SKM-1 (cell line): ENCODE data around the gene BIRC7.

Source experiments
- DNase-seq: peaks from one replicate; lab custom pipeline; 2025; ENCODE audit not compliant: unreplicated experiment; lab: John Stamatoyannopoulos, UW

The BIRC7 gene

DNA sequence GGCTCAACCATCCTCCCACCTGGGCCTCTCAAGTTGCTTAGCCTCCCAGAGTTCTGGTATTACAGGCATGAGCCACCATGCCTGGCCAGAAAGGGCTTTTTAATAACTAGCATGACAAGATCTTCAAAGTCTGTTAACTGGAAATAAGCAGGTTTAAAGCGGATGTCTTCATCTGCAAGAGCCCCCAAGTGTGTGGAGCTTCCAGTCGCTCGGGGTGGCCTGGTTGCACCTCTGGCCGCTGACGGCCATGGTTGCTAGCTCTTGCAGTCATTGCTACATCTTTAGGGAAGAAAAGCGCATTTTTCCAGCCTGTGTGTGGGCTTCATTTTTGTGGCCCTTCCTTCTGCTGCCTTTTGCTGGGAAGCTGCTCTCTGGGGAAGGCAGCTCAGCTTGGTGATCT lies 44.7 kb downstream of the BIRC7 start:
- DNase-seq, result no peak

DNA sequence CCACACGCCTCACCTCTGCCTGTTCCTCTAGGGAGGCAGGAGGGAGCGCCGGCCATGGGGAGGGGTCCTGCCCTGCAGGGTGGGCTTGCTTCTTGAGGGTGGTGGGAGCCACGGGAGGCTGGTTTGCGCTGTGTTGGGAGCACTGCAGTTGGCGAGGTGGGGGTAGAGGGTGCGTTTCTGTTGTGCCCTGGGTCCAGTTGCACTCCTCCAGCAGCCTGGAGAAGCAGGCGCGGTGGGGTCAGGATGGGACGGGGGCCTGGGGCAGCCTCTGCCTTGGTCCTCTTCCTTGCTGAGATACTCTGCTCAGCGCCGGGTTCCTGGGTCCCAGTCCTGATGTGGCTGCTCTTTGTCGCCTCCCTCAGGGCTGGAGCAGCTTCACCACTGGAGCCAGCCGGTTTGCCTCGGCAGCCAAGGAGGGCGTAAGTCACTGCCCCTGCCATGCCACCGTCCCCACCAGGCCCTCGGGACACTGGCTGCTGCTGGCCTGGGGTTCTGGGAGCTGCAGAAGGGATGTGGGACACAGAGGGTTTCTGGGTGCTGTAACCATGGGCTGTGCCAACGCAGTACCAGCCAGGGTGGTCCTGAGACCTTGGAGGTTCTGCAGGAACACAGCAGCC lies 45.3 kb downstream of the BIRC7 start:
- no peak for DNase-seq

DNA sequence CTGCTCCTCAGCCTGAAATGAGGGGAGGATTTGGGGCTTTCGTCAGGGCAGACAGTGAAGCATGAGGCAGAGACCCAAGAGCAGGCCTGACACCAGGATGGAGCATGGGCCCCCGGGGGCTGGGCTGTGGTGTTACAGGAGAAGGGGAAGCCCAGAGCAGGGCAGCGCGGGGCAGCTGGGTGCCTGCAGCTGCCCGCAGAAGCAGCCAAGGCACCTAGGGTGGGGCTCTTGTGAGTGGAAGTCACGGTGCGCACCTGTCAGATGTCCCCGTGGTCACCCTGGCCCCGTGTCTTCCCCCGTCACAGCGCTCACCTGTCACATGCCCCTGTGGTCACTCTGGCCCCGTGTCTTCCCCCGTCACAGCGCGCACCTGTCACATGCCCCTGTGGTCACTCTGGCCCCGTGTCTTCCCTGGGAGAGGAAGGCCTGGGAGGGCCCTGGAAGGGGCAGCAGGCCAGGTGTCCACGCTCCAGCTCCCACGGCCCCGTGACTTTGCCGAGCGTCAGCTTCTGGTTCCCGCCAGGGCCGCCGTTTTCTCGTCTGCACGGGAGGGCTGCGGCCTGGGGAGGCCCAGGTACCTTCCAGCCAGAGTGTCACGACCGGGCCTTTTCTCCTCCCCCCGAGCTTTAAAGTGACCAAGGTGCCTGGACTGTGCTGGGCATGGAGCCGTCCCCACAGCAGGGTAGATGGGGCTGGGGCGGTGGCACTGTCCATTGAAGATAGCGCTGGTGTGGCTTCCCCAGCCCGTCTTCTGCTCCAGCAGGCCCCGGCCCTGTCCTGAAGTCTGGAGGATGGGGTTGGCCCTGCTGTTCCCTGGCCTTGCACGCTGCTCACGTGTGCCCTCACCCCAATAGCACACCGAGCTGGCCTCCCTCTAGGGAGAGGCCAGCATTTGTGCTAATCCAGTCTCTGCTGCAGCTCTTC lies 46.3 kb downstream of the BIRC7 start:
- no peak for DNase-seq

DNA sequence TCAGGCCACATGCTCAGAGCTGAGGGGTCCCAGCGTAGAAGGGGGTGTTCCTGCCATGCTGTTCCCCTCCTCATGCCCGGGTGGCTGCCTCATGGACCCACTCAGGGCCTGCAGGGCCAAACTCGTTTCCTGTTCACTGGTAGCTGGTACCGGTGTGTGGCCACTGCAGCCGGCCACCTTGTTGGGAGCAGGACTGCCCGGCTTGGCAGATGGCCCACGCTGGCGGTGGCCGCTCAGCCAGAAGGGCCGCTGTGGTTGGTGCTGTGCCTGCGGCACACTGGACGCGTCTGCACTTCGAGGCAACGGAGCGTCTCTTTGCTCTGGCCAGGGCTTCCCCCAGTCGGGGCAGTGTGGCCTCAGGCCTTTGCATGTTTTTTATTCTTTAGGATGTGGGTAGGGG lies 47.2 kb downstream of the BIRC7 start:
- no peak for DNase-seq

DNA sequence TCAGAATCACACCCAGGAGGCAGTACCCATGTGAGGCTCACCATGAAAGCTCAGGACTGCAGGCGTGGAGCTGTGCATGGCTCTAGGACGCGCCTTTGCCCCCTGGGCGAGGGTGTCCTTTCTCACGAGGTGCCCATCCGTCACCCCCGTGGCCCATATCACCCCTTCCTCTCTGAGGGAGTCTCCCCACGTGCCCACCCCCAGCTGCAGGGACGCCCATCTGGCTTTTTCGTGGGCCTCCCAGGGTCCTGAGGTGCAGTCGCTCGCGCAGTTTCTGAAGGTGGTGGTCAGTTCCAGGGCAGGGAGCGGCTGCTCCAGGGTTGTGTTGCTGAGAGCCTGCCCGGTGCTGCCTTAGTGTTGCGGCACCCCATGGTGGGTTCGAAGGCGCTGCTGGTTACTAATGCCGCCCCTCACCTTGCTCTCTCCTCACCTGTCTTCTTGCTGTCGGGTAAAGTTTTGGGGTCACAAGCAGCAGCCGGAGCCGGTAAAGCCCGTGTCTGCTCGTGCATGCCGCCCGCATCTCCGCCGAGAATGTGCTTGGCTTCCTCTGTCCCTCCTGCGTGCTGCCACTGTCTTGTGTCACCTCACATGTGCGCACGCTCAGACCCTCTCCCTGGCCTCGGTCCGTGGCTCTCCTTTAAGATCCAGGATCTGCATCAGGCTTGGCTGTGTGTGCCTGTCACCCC lies 47.8 kb downstream of the BIRC7 start:
- DNase-seq, result no peak

DNA sequence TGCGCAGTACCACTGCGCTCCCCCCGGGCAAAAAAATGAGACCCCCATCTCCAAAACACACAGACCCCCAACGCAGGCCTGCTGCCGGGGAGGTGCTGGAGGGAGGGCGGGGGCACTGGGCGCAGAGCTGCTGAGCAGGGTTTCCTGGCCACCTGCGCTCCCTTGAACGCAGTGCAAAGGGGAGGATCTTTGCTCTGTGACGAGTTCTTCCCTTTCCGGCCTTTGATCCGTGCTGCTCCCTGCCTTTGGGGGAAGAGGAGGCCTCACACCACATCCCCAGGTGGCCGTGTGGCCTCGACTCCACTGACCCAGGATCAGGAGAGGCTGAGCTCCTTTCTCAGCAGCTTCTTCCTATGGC lies 48.4 kb downstream of the BIRC7 start:
- DNase-seq, result no peak

DNA sequence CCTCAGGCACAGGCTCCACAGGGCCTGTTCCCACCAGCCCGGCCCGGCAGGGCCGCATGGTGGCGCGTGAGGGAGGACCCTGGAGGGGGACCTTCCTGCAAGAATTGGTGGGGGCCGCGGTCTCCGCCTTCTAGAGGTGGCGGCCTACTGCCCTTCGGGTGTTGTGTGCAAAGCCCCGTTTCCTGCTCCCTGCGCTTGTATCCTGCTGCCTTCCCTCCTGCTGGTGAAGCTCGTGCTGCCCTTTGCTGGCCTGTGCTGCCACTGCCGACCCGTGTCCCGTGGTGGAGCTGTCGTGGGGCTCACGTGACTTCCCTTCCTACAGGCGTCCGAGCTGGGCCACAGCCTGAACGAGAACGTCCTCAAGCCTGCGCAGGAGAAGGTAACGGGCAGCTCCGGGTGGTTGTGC lies 48.8 kb downstream of the BIRC7 start:
- no peak for DNase-seq

DNA sequence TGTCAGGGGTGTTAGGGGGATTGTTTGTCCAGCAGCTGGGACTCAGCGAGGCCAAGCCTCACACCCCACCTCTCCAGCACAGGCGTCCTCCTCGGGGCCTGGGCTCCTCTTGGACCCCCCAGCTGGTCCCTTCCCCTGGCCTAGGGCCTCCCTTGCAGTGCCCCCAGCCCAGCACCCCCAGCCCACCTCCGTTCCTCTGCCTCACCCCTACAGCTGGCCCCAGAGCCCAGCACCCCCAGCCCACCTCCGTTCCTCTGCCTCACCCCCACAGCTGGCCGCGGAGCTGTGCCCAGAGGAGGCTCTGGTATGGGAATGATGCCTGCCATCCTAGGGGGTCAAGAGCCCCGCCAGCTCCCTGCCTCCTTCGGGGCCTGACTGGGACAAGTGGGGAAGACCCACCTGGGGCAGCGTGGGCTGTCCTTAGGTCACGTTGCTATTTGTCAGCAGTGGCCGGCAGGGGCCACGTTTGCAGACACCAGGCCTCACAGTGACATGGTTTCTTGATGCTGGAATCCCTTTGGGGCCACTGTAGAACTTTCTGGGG lies 49.3 kb downstream of the BIRC7 start:
- DNase-seq, result no peak

DNA sequence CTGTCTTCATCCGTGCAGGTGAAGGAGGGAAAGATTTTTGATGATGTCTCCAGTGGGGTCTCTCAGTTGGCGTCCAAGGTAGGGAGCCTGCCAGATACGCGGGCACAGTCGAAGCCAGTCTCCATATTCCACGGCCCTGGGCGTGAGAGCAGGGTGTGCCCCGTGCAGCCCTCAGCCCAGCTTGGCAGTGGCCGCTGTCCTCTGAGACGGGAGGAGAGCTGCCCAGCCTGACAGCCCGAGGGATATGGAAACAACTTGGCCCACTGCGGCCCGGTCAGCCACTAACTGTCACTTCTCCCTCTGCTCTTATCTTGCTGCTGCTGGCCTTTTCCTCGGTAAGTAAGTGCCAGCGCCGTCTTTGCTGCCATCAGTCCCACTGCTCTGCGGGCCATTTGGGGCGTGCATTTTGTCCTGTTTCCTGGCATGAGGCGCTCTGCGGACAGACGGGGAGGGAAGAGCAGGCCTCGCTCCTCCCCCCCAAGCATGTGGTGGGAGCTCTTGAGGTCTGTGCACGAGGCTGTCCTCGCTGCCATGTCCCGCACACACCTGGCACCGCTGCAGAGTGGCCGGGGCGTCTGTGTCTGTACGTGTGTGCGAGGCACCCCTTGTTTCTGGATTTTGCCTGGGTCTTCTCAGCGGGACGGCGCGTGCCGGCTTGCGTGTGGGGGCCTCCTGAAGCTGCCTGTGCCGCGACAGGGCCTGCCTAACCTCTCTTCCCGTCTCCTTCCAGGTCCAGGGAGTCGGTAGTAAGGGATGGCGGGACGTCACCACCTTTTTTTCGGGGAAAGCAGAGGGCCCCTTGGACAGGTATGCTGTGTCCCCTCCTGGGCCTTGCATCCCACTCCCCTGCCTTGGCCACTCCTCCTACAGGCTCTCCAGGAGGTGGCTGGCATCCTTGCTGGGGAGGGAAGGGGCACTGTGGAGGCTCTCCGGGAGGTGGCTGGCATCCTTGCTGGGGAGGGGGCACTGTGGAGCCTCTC lies 50.2 kb downstream of the BIRC7 start:
- DNase-seq, result no peak

DNA sequence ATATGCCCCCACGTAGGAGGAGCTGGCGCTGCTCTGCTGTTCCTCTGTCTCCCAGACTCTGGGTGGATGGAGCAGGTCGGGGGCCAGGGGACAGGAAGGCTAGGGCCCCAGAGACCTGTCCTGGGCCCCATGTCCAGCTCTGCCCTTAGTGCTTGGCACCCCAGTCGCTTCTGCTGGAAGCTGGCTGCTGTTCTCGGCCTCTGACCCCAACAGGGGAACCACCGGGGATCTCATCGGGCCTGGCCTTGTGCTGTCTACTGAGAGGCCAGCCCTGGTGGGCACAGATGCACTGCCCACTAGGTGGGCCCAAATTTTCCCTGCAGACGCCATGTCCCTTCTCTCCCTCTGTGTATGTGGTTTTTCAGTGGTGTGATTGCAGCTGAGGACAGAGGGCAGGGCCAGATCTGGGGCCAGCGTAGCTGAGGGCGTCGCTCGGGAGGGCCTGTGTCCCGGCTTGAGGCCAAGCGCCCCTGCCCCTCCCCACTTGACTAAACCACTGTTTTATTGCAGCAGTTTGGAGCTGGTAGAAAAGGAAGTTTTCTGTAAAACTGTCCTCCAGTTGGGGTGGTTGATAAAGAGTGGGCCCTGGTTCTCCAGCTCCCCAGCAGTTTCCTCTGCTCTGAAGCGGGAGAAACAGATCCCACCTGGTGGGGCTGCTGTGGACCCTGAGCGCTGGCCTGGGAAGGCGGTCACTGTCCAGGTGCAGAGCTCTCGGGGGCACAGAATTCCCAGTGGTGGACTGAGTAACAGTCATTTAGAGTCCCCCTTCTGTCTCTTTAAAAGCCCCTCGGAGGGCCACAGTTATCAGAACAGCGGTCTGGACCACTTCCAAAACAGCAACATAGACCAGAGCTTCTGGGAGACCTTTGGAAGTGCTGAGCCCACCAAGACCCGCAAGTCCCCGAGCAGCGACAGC lies 51.3 kb downstream of the BIRC7 start:
- no peak for DNase-seq

DNA sequence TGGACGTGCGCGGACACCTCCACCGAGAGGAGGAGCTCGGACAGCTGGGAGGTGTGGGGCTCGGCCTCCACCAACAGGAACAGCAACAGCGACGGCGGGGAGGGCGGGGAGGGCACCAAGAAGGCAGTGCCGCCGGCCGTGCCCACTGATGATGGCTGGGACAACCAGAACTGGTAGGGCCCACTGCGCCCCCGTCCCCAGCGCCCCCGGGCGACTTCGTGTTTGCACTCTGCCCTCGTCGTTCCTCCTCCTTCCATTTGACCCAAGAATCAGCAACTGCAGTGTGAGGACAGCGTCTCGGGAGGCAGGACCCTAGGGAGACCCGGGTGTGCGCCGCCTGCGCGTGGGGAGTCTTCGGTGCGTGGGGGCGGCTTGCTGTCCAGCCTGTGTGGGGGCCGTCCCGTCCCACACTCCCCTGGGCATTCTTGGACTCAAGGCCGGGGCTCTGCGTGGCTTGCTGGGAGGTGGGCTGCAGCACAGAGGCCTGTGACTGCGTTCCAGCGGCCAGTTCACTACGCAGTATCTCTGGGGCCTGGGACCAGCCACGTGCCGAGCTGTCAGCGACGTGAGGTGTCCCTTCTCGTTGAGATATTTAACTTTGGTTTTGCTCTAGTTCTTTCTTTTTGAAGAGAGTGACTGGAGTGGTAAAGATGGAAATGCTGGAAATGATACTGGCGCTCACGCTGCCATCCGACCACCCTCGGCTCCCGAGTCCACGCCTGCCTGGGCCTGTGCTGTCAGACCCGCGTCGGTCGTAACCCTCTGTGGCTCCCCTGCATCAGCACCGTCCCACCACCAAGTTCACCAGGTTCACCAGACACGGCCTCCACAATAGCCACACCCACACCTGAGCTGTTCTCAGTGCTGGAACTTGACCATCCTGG lies 52.2 kb downstream of the BIRC7 start:
- DNase-seq, result no peak

DNA sequence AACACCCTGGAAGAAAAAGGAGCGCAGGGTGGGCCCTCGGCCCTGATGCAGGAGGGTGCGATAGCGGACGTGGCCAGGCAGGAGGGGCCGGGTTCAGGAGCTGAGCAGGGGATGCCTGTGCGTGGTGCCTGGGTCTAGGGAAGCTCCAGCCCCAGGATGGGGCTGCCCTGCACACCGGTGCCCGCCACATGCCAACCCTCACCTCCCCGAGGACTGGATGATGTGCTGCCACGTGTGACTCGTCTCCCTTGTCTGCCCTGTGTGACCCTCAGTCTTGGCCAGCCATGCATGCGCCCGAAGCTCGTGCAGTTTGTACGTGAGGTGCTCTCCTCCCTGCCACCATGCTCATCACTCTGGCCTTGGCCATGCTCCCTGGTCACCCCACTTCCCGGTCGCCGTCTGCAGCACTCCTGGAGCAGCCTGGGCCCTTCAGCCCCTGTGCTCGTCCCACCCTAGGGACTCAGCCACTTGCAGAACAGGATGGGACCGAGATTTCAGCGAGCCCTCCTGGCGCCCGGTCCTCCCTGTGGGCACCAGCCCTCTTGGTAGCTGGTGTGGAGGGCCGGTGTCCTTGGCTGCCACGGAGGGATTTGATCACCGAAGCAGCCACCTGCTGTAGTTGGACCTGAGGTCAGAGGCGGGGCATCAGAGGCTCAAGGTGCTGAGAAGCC lies 53.0 kb downstream of the BIRC7 start:
- DNase-seq, result no peak

DNA sequence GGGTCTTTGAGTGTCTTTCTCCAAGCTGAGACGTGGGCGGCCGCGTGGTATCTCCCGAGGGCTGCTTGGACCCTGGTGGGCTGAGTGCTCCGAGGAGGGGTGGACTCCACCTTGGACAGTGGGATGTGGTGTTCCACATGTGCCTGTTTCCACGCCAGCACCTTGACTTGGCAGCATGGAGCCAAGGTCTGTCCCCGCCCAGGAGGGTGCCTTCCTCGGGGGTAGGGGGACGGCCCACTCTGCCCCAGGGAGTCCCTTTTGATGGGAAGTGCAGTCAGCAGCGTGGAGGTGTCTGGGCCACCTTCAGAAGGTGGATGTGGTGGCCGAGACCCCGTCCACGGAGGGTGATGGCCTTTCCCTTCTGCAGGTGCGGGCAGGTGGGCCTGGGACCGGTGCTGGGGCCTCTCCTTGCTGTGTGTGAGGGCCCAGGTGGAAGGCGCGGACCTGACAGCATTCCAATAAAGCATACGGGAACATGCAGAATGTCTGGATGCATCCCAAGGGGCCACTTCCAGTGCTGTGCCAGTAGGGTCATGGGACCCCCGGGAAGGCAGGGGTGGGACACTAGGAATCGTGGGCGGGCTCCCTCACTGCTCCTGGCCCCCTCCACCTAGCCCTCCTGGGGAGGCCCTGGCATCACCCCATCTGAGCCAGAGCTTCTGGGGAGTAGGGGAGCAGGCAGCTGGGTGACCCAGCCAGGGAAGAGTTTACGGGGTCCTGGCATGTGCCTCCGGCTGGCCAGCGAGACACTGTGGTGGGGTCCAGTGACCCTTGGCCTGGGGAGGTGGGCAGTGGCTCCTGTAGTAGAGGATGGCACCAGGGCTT lies 53.8 kb downstream of the BIRC7 start:
- no peak for DNase-seq
